GM23248 (cell line): ENCODE measurements around the gene BACE2. TPM values are rescaled to one million over a fixed set of nuclear protein-coding genes. Genes with fewer than 3 reads are reported as not detected.

Source experiments
- DNase-seq: peaks from one replicate; pipeline ENCODE4 v3.0.0-alpha.2; 2015
- H2AFZ ChIP-seq: fragments of 200-600 bp; sonication (generic); 2 replicates; pipeline ENCODE4 v1.6.1; 2016; ENCODE audit warnings: antibody characterized with exemption
- H3F3A ChIP-seq: fragments of 200-600 bp; sonication (generic); 2 replicates; pipeline ENCODE4 v1.6.1; 2016; ENCODE audit warnings: mild to moderate bottlenecking, antibody characterized with exemption, mixed run types; ENCODE audit not compliant: insufficient read depth
- H3K27ac ChIP-seq: fragments of 200-600 bp; sonication (generic); 2 replicates; pipeline ENCODE4 v1.5.1; 2016; ENCODE audit warnings: mild to moderate bottlenecking
- H3K27me3 ChIP-seq: fragments of 200-600 bp; sonication (generic); replicated peaks from 2 replicates; pipeline ENCODE4 v1.6.1; 2016; ENCODE audit warnings: mild to moderate bottlenecking; ENCODE audit not compliant: insufficient read depth
- H3K36me3 ChIP-seq: fragments of 200-600 bp; sonication (generic); 2 replicates; pipeline ENCODE4 v1.6.1; 2016; ENCODE audit warnings: low read depth, mild to moderate bottlenecking
- H3K4me1 ChIP-seq: fragments of 200-600 bp; sonication (generic); 2 replicates; pipeline ENCODE4 v1.6.1; 2016; ENCODE audit warnings: mild to moderate bottlenecking; ENCODE audit not compliant: insufficient read depth
- H3K4me2 ChIP-seq: fragments of 200-600 bp; sonication (generic); one replicate; pipeline ENCODE4 v1.6.1; 2016; ENCODE audit warnings: mild to moderate bottlenecking; ENCODE audit not compliant: unreplicated experiment
- H3K4me3 ChIP-seq: fragments of 200-600 bp; sonication (generic); 2 replicates; pipeline ENCODE4 v1.5.1; 2016; ENCODE audit warnings: mild to moderate bottlenecking
- H3K79me2 ChIP-seq: fragments of 200-600 bp; sonication (generic); 2 replicates; pipeline ENCODE4 v1.6.1; 2016; ENCODE audit warnings: mild to moderate bottlenecking; ENCODE audit not compliant: insufficient read depth
- H3K9ac ChIP-seq: fragments of 200-600 bp; sonication (generic); 2 replicates; pipeline ENCODE4 v1.6.1; 2016; ENCODE audit warnings: mild to moderate bottlenecking
- H3K9me2 ChIP-seq: fragments of 200-600 bp; sonication (generic); 2 replicates; pipeline ENCODE4 v1.6.1; 2016; ENCODE audit warnings: mixed run types, mild to moderate bottlenecking, moderate library complexity; ENCODE audit not compliant: insufficient read depth
- H3K9me3 ChIP-seq: fragments of 200-600 bp; sonication (generic); one replicate; pipeline ENCODE4 v1.6.1; 2017; ENCODE audit warnings: low read depth
- H4K20me1 ChIP-seq: fragments of 200-600 bp; sonication (generic); 2 replicates; pipeline ENCODE4 v1.6.0; 2016; ENCODE audit not compliant: insufficient read depth
- EZH2 ChIP-seq: fragments of 200-600 bp; sonication (generic); IDR thresholded peaks from 2 replicates; pipeline ENCODE4 v1.6.1; 2018; ENCODE audit warnings: antibody characterized with exemption, mild to moderate bottlenecking; ENCODE audit not compliant: insufficient read depth, poor library complexity, severe bottlenecking
- EZH2phosphoT487 ChIP-seq: fragments of 200-600 bp; sonication (generic); IDR thresholded peaks from 2 replicates; pipeline ENCODE4 v1.6.1; 2018; ENCODE audit warnings: antibody characterized with exemption, moderate library complexity, mild to moderate bottlenecking, low read depth; ENCODE audit not compliant: insufficient read depth
- WGBS, 2 experiments: methylation state at CpG; one replicate each; pipeline ENCODE4 v1.1.6; 2015 to 2017; ENCODE audit warnings: low lambda C conversion rate in 2 of 2, low coverage in 1 of 2; ENCODE audit errors: missing lambda C conversion rate in 2 of 2; 5-methylcytosine and 5-hydroxymethylcytosine counted together
- in situ Hi-C: fragments of 300-500 bp; cut with MboI; formaldehyde crosslinking; loops from 2 replicates; pipeline ENCODE4 v1.15.0; 2020
- polyA plus RNA-seq: library from polyadenylated mRNA; unstranded; fragments of >200 nt; fragmentation: Nextera tagmentation; extraction: Ambion mirVana; gene quantifications from 2 replicates; pipeline ENCODE4 v1.2.1, GENCODE V29; 2016
- total RNA-seq: library from RNA; depleted of rRNA; stranded (reverse); fragments of >200 nt; shearing (Covaris generic); gene quantifications from 2 replicates; pipeline ENCODE4 v1.2.3, GENCODE V29; 2014

The BACE2 gene
- total and polyA plus RNA-seq, 2 experiments from 2014 or later, result 69.5 to 97.8 TPM

DNA sequence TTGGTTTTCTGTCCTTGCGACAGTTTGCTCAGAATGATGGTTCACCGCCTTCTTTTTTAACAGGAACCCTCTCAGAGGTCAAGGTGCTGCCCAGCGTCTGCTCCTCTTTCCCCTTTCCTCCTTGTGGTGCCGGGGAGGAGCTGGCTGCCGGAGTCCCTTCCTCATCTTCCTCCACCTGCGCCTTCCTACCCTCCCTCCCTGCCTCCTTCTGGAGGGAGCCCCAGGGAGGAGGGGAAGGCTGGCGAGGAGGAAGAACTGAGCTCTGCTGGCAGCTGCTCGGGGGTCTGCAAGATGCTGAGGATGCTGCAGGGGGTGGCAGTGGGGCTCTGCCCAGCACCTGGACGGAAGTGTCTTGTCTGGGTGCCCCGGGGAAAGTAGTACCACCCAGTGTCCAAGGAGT is 31.2 kb downstream of the BACE2 start:
- Histone ChIP-seq H3K4me1 (no peaks in the 10 kb centered on the region), H3K9me3 (no peaks in the 10 kb centered on the region), H3K79me2 (peaks cover 21% of the 10 kb centered on the region; the same call in 1 of the 2 replicates), H3K9me2 (no peaks in the 10 kb centered on the region), H4K20me1 (no peaks in the 10 kb centered on the region), H3K4me3 (no peak overlapping the region), H3F3A (no peaks in the 10 kb centered on the region), H3K9ac (no peak overlapping the region), H2AFZ (no peak overlapping the region), H3K36me3 (no peaks in the 10 kb centered on the region), H3K27me3 (no peaks in the 10 kb centered on the region), H3K4me2 (no peak overlapping the region), H3K27ac (no peak overlapping the region)
- in situ Hi-C loops, result no loop called here
- no peak for TF ChIP-seq EZH2
- WGBS, 2 experiments, result 92% methylated on average over 9 to 10 of the region's 10 CpGs
- DNase-seq, result no peak

DNA sequence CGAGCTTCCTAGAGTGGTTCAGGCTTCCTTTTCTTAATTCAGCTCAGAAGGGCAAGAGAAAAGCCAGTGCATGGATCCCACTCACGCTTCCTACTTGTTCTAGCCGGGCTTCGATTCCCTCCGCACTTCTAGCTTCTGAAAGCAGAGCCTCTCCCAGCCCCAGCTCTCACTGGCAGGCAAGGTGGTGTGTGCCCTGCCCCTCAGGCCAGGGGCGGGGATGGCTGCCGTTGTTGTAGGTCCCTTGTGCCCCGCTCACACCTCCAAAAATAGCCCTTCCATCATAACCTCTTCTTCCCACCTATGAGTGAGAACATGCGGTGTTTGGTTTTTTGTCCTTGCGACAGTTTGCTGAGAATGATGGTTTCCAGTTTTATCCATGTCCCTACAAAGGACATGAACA is 31.6 kb downstream of the BACE2 start:
- Histone ChIP-seq H3K36me3 (no peaks in the 10 kb centered on the region), H3F3A (no peaks in the 10 kb centered on the region), H3K27ac (no peak overlapping the region), H4K20me1 (no peaks in the 10 kb centered on the region), H3K4me2 (no peak overlapping the region), H3K4me1 (no peaks in the 10 kb centered on the region), H3K4me3 (no peak overlapping the region), H2AFZ (no peak overlapping the region), H3K9ac (no peak overlapping the region), H3K9me2 (no peaks in the 10 kb centered on the region), H3K27me3 (no peaks in the 10 kb centered on the region), H3K9me3 (no peaks in the 10 kb centered on the region), H3K79me2 (peaks cover 21% of the 10 kb centered on the region; the same call in 1 of the 2 replicates)
- TF ChIP-seq EZH2 (no peak), EZH2phosphoT487 (no peak)
- no peak for DNase-seq
- WGBS, 2 experiments, result 92% methylated on average over 10 of the region's 10 CpGs
- in situ Hi-C loops, result no loop called here

DNA sequence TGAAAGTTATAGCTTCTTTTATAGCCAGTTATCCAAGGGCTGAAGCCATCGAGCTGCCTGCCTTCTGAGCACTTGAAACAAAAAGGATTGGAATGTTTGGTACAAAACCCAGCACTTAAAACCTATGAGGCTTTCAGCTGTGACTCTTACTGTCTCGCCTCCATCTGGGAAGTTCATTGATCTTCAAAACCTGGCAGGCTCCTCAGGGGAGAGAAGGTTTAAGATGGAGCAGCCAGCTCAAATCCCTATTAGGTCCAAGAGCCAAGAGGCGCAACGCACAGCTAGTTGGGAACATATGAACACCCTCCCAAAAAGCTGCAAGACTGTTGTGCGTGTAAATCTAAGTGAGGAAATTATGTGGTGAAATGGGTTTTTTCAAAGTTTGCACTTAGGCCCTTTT is 33.4 kb downstream of the BACE2 start:
- Histone ChIP-seq H3K9me3 (no peaks in the 10 kb centered on the region), H3K79me2 (peaks cover 22% of the 10 kb centered on the region; the same call in 1 of the 2 replicates), H3K4me2 (no peak overlapping the region), H2AFZ (no peak overlapping the region), H3F3A (no peaks in the 10 kb centered on the region), H3K9me2 (no peaks in the 10 kb centered on the region), H3K4me3 (no peak overlapping the region), H3K4me1 (no peaks in the 10 kb centered on the region), H3K27me3 (no peaks in the 10 kb centered on the region), H3K27ac (no peak overlapping the region), H3K9ac (no peak overlapping the region), H3K36me3 (no peaks in the 10 kb centered on the region), H4K20me1 (no peaks in the 10 kb centered on the region)
- in situ Hi-C loops, result no loop called here
- no peak for DNase-seq
- 77 to 81% methylated on average over 5 of the region's 5 CpGs for WGBS, 2 experiments
- no peak for TF ChIP-seq EZH2phosphoT487
- TF ChIP-seq EZH2, result no peak

DNA sequence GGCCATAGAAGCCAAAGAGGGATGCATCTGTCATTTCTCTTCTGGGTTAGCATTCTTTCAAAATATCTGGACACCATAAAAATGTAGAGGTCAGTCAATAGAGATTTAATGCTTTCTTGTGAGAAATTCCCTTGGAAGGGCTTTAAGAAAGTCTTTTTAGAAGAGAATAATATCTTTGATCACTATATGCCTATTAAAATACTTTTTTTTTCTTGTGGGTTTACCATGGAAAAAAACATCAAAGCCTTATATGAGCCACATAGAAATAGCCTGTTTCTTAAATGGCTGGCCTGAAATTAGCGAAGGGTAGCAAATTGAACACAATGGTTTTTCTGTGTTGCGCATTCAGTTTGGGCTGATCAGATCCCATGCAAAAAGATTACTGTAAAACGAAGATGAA is 36.8 kb downstream of the BACE2 start:
- Histone ChIP-seq H3K4me2 (no peak overlapping the region), H3K27me3 (no peaks in the 10 kb centered on the region), H3K9me3 (no peaks in the 10 kb centered on the region), H3K79me2 (peaks cover 17% of the 10 kb centered on the region; the same call in 1 of the 2 replicates), H3F3A (no peaks in the 10 kb centered on the region), H3K36me3 (no peaks in the 10 kb centered on the region), H3K9ac (no peak overlapping the region), H2AFZ (no peak overlapping the region), H3K27ac (no peak overlapping the region), H4K20me1 (no peaks in the 10 kb centered on the region; the same call in 1 of the 2 replicates), H3K4me3 (no peak overlapping the region), H3K4me1 (no peaks in the 10 kb centered on the region; the same call in 1 of the 2 replicates), H3K9me2 (no peaks in the 10 kb centered on the region)
- in situ Hi-C loops, result no loop called here
- no peak for DNase-seq
- no peak for TF ChIP-seq EZH2phosphoT487
- no peak for TF ChIP-seq EZH2
- 92 to 95% methylated on average over 3 of the region's 3 CpGs for WGBS, 2 experiments
